AG08396 (cell line): ENCODE data around the gene SLC6A3.
"Not testable (repeated sequence)": the region's sequence is repeated elsewhere in the genome, so short reads cannot be mapped to it uniquely, and the experiment has no call there.

Experiments used
- DNase-seq: peaks from one replicate; pipeline ENCODE4 v3.0.0; 2012; ENCODE audit warnings: low spot score, mixed read lengths

Gene SLC6A3

GRCh38 chr5:1370006-1370405 lies 75.2 kb downstream of the SLC6A3 start:
- no peak for DNase-seq

DNA sequence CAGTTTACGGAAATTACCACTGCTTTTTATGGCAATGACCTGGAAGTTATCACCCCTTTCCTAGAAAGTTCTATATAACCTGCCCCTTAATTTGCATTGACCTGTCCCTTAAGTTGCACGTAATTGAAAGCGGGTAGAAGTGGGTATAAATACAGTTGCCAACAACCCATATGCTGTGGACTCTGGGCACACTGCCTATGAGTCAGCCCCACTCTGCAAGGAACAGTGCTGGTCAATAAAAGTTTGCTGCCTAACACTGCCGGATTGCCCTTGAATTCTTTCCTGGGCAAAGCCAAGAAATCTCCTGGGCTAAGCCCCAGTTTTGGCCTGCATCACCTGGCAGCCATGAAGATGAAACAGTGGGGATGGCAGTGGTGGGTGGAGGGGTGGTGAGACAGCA lies 76.5 kb downstream of the SLC6A3 start:
- no peak for DNase-seq

DNA sequence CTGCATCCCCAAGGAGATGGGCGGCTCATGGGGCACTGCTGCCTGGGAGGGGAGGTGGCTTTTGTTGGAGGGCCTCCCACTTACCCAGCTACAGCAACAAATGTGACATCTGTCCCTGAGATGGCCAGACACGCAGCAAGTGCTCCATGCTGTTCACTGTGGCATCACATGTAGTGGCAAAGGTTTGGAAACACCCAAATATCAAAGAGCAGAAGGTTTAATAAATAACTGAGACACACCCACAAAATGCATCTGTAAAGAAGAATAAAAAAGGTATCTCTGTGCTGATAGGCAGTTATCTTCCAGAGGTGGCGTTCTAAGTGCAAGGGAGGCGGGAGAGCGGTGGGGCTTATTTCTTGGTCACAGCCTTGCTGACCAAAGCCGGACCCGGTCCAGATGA lies 77.0 kb downstream of the SLC6A3 start:
- DNase-seq: no peak

- no peak for DNase-seq
Observed at GRCh38 chr5:1367149-1367548, 78.1 kb downstream of the SLC6A3 start.

- no peak for DNase-seq
Observed at GRCh38 chr5:1366514-1366913, 78.7 kb downstream of the SLC6A3 start.

GRCh38 chr5:1364211-1364610 lies 81.0 kb downstream of the SLC6A3 start:
- DNase-seq: no peak

DNA sequence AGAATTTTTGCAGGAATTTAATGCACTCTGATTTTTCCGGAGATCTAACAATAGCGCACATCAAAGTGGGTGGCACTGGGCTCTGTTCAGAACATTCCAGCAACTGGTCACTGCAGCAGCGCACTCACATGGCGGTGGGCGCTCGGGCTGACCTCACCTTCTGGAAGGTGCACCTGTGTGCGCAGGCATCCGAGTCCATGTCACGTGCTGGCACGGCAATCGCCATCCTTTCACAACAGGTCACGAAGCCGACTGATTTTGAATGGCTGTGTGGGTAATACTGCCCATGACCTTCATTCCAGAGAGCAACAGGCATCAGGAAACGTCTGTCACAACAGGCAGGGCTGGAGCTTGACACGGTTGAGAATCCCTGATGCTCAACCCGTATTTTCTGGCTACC lies 81.7 kb downstream of the SLC6A3 start:
- DNase-seq: no peak

GRCh38 chr5:1363160-1363559 lies 82.1 kb downstream of the SLC6A3 start:
- no peak for DNase-seq

GRCh38 chr5:1362242-1363015 lies 82.8 kb downstream of the SLC6A3 start:
- no peak for DNase-seq

DNA sequence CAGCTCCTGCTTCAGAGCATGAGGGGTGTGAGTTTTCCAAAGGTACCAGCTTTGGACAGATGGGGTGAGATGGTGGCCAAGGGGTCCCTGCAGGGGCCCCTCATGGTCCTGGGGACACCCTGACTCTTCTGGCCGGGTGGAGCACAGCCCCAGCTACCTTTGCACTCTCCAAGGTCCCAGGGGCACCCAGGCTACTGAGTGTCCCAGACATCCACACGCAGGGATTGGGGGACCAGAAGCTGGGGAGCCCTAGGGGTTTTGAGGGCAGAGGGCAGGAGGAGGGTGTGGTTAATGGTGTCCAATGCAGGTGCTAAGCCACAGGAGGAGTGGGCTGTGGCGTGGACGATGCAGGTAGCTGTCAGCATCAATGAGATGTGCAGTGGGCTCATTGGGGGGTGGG lies 84.4 kb downstream of the SLC6A3 start:
- no peak for DNase-seq

DNA sequence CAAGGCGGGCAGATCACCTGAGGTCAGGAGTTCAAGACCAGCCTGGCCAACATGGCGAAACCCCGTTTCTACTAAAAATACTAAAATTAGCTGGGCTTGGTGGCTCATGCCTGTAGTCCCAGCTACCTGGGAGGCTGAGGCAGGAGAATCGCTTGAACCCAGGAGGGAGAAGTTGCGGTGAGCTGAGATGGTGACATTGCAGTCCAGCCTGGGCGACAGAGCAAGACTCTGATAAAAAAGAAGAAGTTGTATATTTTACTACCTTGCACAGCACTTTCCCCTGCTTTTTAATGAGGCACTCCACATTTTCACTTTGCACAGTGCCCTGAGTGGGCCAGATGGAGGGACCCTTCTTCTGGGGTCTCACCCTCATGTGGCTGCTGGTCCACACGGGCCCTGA lies 84.9 kb downstream of the SLC6A3 start:
- DNase-seq: not testable (repeated sequence)

GRCh38 chr5:1359713-1360112 lies 85.5 kb downstream of the SLC6A3 start:
- DNase-seq: no peak

DNA sequence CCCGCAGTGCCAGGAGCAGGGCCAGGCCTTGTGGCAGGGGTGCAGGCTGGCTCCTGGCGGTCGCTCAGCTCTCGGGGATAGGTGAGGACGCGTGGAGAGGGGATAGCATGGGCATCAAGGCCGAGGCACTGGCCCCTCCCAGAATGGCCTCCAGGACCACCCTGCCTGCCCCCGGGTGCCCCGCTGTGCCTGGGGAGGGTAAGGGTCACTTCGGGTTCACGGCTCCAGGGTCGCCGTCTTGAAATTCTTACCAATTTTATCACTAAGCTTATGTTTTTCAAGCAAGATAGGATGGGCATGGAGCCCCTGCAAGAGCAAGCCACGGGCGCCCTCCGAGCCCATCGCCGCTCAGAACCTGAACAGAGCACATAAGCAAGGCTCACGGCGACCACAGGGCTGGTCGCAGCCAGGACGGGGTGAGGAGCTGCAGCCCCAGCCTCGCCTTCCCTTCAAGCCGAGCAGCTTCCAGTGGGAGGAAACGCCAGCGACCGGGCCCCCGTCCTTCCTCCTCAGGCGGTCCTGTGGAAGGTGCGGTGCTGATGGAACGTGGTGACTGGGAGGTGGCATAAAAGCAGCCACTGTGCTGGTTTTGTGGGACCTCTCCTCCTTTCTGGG lies 86.1 kb downstream of the SLC6A3 start:
- no peak for DNase-seq

DNA sequence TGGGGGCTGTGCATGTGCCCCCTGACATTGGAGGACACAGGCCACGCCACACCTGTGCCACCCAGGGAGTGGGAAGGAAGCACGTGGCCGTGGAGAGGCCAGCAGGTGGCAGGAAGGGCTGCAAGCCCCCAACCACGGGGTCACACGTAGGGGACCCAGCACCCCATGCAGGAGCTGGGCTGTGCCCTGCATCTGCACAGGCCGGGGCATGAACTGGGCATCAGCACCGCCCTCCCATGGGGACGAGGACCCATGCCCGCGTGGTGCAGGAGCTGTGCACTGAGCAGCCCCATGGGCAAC lies 86.6 kb downstream of the SLC6A3 start:
- no peak for DNase-seq

- DNase-seq: no peak
Observed at GRCh38 chr5:1357946-1358725, 87.1 kb downstream of the SLC6A3 start.

GRCh38 chr5:1356873-1357787 lies 88.1 kb downstream of the SLC6A3 start:
- no peak for DNase-seq

GRCh38 chr5:1354576-1354975 lies 90.7 kb downstream of the SLC6A3 start:
- no peak for DNase-seq

DNA sequence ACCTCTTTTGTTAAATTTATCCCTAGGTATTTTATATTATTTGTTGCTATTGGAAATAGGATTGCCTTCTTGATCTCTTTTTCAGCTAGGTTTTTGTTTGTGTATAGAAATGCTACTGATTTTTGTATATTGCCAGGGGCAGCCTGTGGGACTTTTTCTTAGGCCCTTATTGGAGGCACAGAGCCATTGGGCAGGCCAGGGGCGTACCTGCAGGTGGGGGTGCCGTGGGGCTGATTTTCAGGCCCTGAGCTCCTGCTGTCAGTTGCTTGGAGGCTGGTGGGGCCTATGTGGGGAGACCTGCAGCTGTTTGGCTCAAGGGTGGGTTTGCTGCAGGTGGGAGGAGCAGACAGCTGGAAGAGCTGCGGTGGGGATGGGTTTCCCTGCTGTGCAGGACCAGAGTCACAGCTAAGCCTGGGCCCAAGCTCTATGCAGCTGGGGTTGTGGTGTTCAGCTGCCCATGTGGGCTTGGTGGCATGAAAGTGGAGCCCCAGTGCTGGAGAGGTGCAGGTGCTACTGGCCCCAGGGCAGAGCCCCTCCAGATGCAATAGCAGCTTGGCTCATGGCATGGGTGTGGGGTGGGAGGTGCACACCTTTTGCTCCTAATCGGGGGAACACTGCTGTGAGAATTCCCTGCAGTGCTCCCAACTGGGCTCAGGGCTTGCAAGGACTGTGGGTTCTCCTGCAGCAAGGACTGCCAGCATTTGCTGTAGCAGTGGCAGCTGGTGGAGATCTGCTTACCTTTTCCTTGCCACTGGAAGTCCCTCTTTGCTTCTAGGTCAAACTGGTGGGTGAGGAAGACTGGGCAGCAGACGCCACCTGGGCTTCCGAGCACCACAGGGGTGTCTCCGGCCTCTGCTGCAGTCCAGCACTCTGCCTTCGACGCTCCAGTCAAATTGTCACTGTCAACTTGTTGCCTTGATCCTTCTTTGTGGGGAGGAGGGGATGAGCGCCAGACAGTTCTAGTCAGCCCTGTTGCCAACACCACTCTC lies 92.7 kb downstream of the SLC6A3 start:
- no peak for DNase-seq

DNA sequence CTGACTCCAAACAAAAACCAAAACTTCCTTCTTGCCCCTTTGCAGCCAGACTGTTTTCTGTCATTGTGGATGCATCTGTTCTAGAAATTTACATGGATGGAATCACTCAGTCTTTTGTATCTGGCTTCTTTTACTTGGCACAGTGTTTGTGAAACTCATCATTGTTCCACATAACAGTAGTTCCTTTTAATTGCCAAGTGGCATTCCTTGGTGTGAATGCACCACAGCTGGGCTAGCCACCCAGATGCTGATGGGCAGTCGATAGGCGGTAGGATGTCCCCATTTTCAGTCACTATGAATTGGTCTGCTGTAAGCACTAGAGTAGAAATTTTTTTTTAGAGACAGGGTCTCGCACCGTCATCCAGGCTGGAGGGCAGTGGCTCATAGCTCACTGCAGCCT lies 94.1 kb downstream of the SLC6A3 start:
- DNase-seq: no peak

GRCh38 chr5:1349246-1349645 lies 96.0 kb downstream of the SLC6A3 start:
- no peak for DNase-seq

- no peak for DNase-seq
Observed at GRCh38 chr5:1348986-1349245, 96.3 kb downstream of the SLC6A3 start.
